GM23338 (cell line): ENCODE measurements around the gene SMYD3. TPM values are rescaled to one million over a fixed set of nuclear protein-coding genes. Genes with fewer than 3 reads are reported as not detected.

ENCODE experiments used
- ATAC-seq: fragments of 200-7000 bp; cut with Tn5 transposase; 3 replicates; pipeline ENCODE4 v1.9.1; 2020
- DNase-seq: peaks from one replicate; pipeline ENCODE4 v3.0.0-alpha.2; 2015; ENCODE audit warnings: low spot score
- H2AFZ ChIP-seq: fragments of 200-600 bp; sonication (generic); 2 replicates; pipeline ENCODE4 v1.8.0; 2016; ENCODE audit warnings: antibody characterized with exemption, mild to moderate bottlenecking, moderate library complexity
- H3F3A ChIP-seq: fragments of 200-600 bp; sonication (generic); replicated peaks from 2 replicates; pipeline ENCODE4 v1.8.0; 2017; ENCODE audit warnings: antibody characterized with exemption, mixed run types, low read depth
- H3K27ac ChIP-seq: fragments of 200-600 bp; sonication (generic); 2 replicates; pipeline ENCODE4 v1.6.1; 2016; ENCODE audit warnings: low read depth
- H3K27me3 ChIP-seq: fragments of 200-600 bp; sonication (generic); 2 replicates; pipeline ENCODE4 v1.8.0; 2016; ENCODE audit warnings: mild to moderate bottlenecking, mixed run types, moderate library complexity; ENCODE audit not compliant: insufficient read depth
- H3K36me3 ChIP-seq: fragments of 200-600 bp; sonication (generic); 2 replicates; pipeline ENCODE4 v1.8.0; 2016; ENCODE audit warnings: mild to moderate bottlenecking; ENCODE audit not compliant: insufficient read depth
- H3K4me1 ChIP-seq: fragments of 200-600 bp; sonication (generic); 2 replicates; pipeline ENCODE4 v1.8.0; 2016; ENCODE audit warnings: mild to moderate bottlenecking, moderate library complexity; ENCODE audit not compliant: insufficient read depth
- H3K4me2 ChIP-seq: fragments of 200-600 bp; sonication (generic); 2 replicates; pipeline ENCODE4 v1.7.1; 2017; ENCODE audit warnings: mixed run types
- H3K4me3 ChIP-seq: fragments of 200-600 bp; sonication (generic); 2 replicates; pipeline ENCODE4 v1.6.1; 2016; ENCODE audit warnings: mixed run types
- H3K79me2 ChIP-seq: fragments of 200-600 bp; sonication (generic); replicated peaks from 2 replicates; pipeline ENCODE4 v1.8.0; 2017; ENCODE audit warnings: mild to moderate bottlenecking; ENCODE audit not compliant: insufficient read depth
- H3K9me2 ChIP-seq: fragments of 200-600 bp; sonication (generic); 2 replicates; pipeline ENCODE4 v1.8.0; 2017; ENCODE audit not compliant: insufficient read depth
- H4K20me1 ChIP-seq: fragments of 200-600 bp; sonication (generic); replicated peaks from 2 replicates; pipeline ENCODE4 v1.8.0; 2017; ENCODE audit warnings: mild to moderate bottlenecking; ENCODE audit not compliant: insufficient read depth
- H3K27ac Mint-ChIP-seq: 2 replicates; pipeline ENCODE4 v1.8.0; 2020; ENCODE audit warnings: inconsistent platforms, mild to moderate bottlenecking, moderate library complexity, mixed read lengths
- H3K27me3 Mint-ChIP-seq: 3 replicates; pipeline ENCODE4 v1.8.0; 2022; ENCODE audit warnings: low read depth, mild to moderate bottlenecking, moderate library complexity, mixed read lengths, inconsistent platforms; ENCODE audit not compliant: insufficient read depth, poor library complexity
- H3K36me3 Mint-ChIP-seq: 3 replicates; pipeline ENCODE4 v1.8.0; 2021; ENCODE audit warnings: low read depth, mild to moderate bottlenecking, inconsistent platforms, moderate library complexity, mixed read lengths
- H3K4me1 Mint-ChIP-seq: 3 replicates; pipeline ENCODE4 v1.8.0; 2020; ENCODE audit warnings: mild to moderate bottlenecking, inconsistent platforms, mixed read lengths
- H3K4me3 Mint-ChIP-seq: 3 replicates; pipeline ENCODE4 v1.8.0; 2021; ENCODE audit warnings: moderate library complexity, mild to moderate bottlenecking, inconsistent platforms, mixed read lengths
- H3K9me3 Mint-ChIP-seq: 3 replicates; pipeline ENCODE4 v1.8.0; 2020; ENCODE audit warnings: moderate library complexity, mild to moderate bottlenecking, inconsistent platforms, mixed read lengths
- CREB1 ChIP-seq: fragments of 250-450 bp; sonication (Bioruptor Pico); IDR thresholded peaks from 2 replicates; pipeline ENCODE4 v1.5.0; 2020; ENCODE audit warnings: low read depth, mild to moderate bottlenecking, moderate library complexity
- CTCF ChIP-seq, 2 experiments: fragments of 200-600 bp in 1 of 2; sonication (generic) in 1 of 2; conservative IDR thresholded peaks; 2 replicates each; pipeline versions ENCODE4 v1.5.1 to v1.6.1; 2016 to 2017; ENCODE audit warnings: antibody characterized with exemption in 2 of 2, low read depth in 2 of 2, mild to moderate bottlenecking in 2 of 2, moderate library complexity in 1 of 2
- ETS1 ChIP-seq: IDR thresholded peaks from 2 replicates; pipeline ENCODE4 v1.6.1; 2016; ENCODE audit warnings: antibody characterized with exemption
- EZH2phosphoT487 ChIP-seq: fragments of 200-600 bp; sonication (generic); IDR thresholded peaks from one replicate; pipeline ENCODE4 v1.8.1; 2018; ENCODE audit warnings: antibody characterized with exemption; ENCODE audit not compliant: unreplicated experiment
- JUNB ChIP-seq: IDR thresholded peaks from one replicate; pipeline ENCODE4 v1.6.1; 2016; ENCODE audit warnings: antibody characterized with exemption; ENCODE audit not compliant: unreplicated experiment
- NANOG ChIP-seq: IDR thresholded peaks from 2 replicates; pipeline ENCODE4 v1.6.1; 2016; ENCODE audit warnings: antibody characterized with exemption, borderline replicate concordance
- POLR2AphosphoS5 ChIP-seq: IDR thresholded peaks from 2 replicates; pipeline ENCODE4 v1.6.1; 2016; ENCODE audit warnings: antibody characterized with exemption, low read depth
- REST ChIP-seq: IDR thresholded peaks from one replicate; pipeline ENCODE4 v1.6.1; 2018; ENCODE audit warnings: antibody characterized with exemption; ENCODE audit not compliant: unreplicated experiment
- STAT1 ChIP-seq: IDR thresholded peaks from one replicate; pipeline ENCODE4 v1.6.1; 2016; ENCODE audit warnings: antibody characterized with exemption; ENCODE audit not compliant: unreplicated experiment
- ZNF331 ChIP-seq: fragments of 250-450 bp; sonication (Bioruptor Pico); IDR thresholded peaks from 2 replicates; pipeline ENCODE4 v1.5.0; 2020; ENCODE audit warnings: low read depth, mild to moderate bottlenecking, moderate library complexity
- polyA plus RNA-seq: library from polyadenylated mRNA; unstranded; fragments of >200 nt; fragmentation: Nextera tagmentation; extraction: Ambion mirVana; gene quantifications from 2 replicates; pipeline ENCODE4 v1.2.1, GENCODE V29; 2016
- total RNA-seq: library from RNA; depleted of rRNA; stranded (reverse); fragments of >200 nt; shearing (Covaris generic); gene quantifications from 2 replicates; pipeline ENCODE4 v1.2.3, GENCODE V29; 2014

The SMYD3 gene
- total and polyA plus RNA-seq, 2 experiments from 2014 or later: 31.8 to 34.4 TPM

- no peak overlapping the region for H2AFZ ChIP-seq
- H3K79me2 ChIP-seq: no peaks in the 10 kb centered on the region
- DNase-seq (no peak), ATAC-seq (no peak)
- Mint-ChIP-seq H3K27me3 (peaks cover 13% of the 10 kb centered on the region), H3K36me3 (peaks cover 14% of the 10 kb centered on the region; the same call in 2 of the 3 replicates), H3K9me3 (peaks cover 84% of the 10 kb centered on the region), H3K27ac (no peak overlapping the region), H3K4me3 (no peak overlapping the region), H3K4me1 (no peaks in the 10 kb centered on the region)
- no peaks in the 10 kb centered on the region for H3K27me3 ChIP-seq
- H3K4me1 ChIP-seq: no peaks in the 10 kb centered on the region
- no peaks in the 10 kb centered on the region for H3K9me2 ChIP-seq
- H3K4me3 ChIP-seq: no peak overlapping the region
- no peak for TF ChIP-seq STAT1
- TF ChIP-seq CREB1 (CRISPR knock-in tag): no peak
- TF ChIP-seq CTCF (conservative IDR thresholded peaks at IDR 0.05; ENCODE audit: low read depth in 2 of 2): no peak
- TF ChIP-seq POLR2AphosphoS5: no peak
- no peak for TF ChIP-seq ZNF331
- TF ChIP-seq ETS1: no peak
- no peak for TF ChIP-seq EZH2phosphoT487
- no peak for TF ChIP-seq JUNB
- TF ChIP-seq REST: no peak
- no peaks in the 10 kb centered on the region for H3K36me3 ChIP-seq
- H4K20me1 ChIP-seq: no peaks in the 10 kb centered on the region
- no peaks in the 10 kb centered on the region for H3F3A ChIP-seq
- no peak overlapping the region for H3K27ac ChIP-seq
- H3K4me2 ChIP-seq: no peak overlapping the region
Observed at GRCh38 chr1:246517391-246517790, 10.3 kb upstream of the SMYD3 start.

- H3K27ac Mint-ChIP-seq: no peak overlapping the region
- no peaks in the 10 kb centered on the region for H3K36me3 ChIP-seq
- peaks cover 14% of the 10 kb centered on the region; the same call in 2 of the 3 replicates for H3K36me3 Mint-ChIP-seq
- H3K9me3 Mint-ChIP-seq: peaks cover 77% of the 10 kb centered on the region
- no peaks in the 10 kb centered on the region for H3K4me1 Mint-ChIP-seq
- no peak overlapping the region for H3K27ac ChIP-seq
- DNase-seq: no peak
- H3K4me3 ChIP-seq: no peak overlapping the region
- H2AFZ ChIP-seq: no peak overlapping the region
- H3K4me2 ChIP-seq: no peak overlapping the region
- no peaks in the 10 kb centered on the region for H3K79me2 ChIP-seq
- no peak overlapping the region for H3K4me3 Mint-ChIP-seq
- H3K27me3 Mint-ChIP-seq: peaks cover 13% of the 10 kb centered on the region
- ATAC-seq: no peak
- H3K27me3 ChIP-seq: no peaks in the 10 kb centered on the region
- no peaks in the 10 kb centered on the region for H4K20me1 ChIP-seq
- no peaks in the 10 kb centered on the region for H3K9me2 ChIP-seq
- H3F3A ChIP-seq: no peaks in the 10 kb centered on the region
- H3K4me1 ChIP-seq: no peaks in the 10 kb centered on the region
- TF ChIP-seq NANOG (no peak), ETS1 (no peak)
Observed at GRCh38 chr1:246516126-246516525, 9.0 kb upstream of the SMYD3 start.
